DOHH2 (cell line): ENCODE data around the gene S100Z.

ENCODE experiments used
- H3F3A ChIP-seq: fragments of 200-600 bp; sonication (generic), shearing (Covaris generic); 2 replicates; pipeline ENCODE4 v1.6.0; 2016; ENCODE audit warnings: antibody characterized with exemption, mild to moderate bottlenecking; ENCODE audit not compliant: control insufficient read depth, insufficient read depth
- H3K27ac ChIP-seq: fragments of 200-600 bp; sonication (generic); 2 replicates; pipeline ENCODE4 v1.5.1; 2014; ENCODE audit warnings: low read depth, mild to moderate bottlenecking, low read length, moderate library complexity
- H3K27me3 ChIP-seq: fragments of 200-600 bp; sonication (generic); 2 replicates; pipeline ENCODE4 v1.6.1; 2014; ENCODE audit warnings: mild to moderate bottlenecking, low read length, mixed read lengths; ENCODE audit not compliant: control insufficient read depth
- H3K36me3 ChIP-seq: fragments of 200-600 bp; sonication (generic); 2 replicates; pipeline ENCODE4 v1.6.1; 2014; ENCODE audit warnings: mild to moderate bottlenecking, low read length, moderate library complexity, mixed read lengths; ENCODE audit not compliant: control insufficient read depth
- H3K4me1 ChIP-seq: fragments of 200-600 bp; sonication (generic); 2 replicates; pipeline ENCODE4 v1.6.1; 2014; ENCODE audit warnings: mild to moderate bottlenecking, low read length, mixed read lengths; ENCODE audit not compliant: control insufficient read depth
- H3K4me2 ChIP-seq: fragments of 200-600 bp; sonication (generic); 2 replicates; pipeline ENCODE4 v1.6.0; 2014; ENCODE audit warnings: mild to moderate bottlenecking, low read length, moderate library complexity
- H3K4me3 ChIP-seq: fragments of 200-600 bp; sonication (generic); 2 replicates; pipeline ENCODE4 v1.5.1; 2014; ENCODE audit warnings: mild to moderate bottlenecking, low read length, mixed read lengths
- H3K79me2 ChIP-seq: fragments of 200-600 bp; sonication (generic); 2 replicates; pipeline ENCODE4 v1.6.1; 2014; ENCODE audit warnings: mild to moderate bottlenecking, low read length, mixed read lengths; ENCODE audit not compliant: control insufficient read depth
- H3K9me2 ChIP-seq: fragments of 200-600 bp; sonication (generic); replicated peaks from 2 replicates; pipeline ENCODE4 v1.6.1; 2014; ENCODE audit warnings: mild to moderate bottlenecking, low read length, mixed read lengths; ENCODE audit not compliant: control insufficient read depth
- H3K9me3 ChIP-seq: fragments of 200-600 bp; sonication (generic); 2 replicates; pipeline ENCODE4 v1.6.1; 2014; ENCODE audit warnings: antibody characterized with exemption, low read length, mixed read lengths; ENCODE audit not compliant: control insufficient read depth, insufficient read depth
- H4K20me1 ChIP-seq: fragments of 200-600 bp; sonication (generic); 2 replicates; pipeline ENCODE4 v1.6.0; 2014; ENCODE audit warnings: low read depth, mild to moderate bottlenecking, antibody characterized with exemption, low read length, moderate library complexity; ENCODE audit not compliant: control insufficient read depth, insufficient read depth
- CTCF ChIP-seq: fragments of 200-600 bp; sonication (generic); IDR thresholded peaks from one replicate; pipeline ENCODE4 v1.5.1; 2014; ENCODE audit warnings: antibody characterized with exemption, mild to moderate bottlenecking, low read depth, low read length; ENCODE audit not compliant: poor library complexity, severe bottlenecking
- EZH2phosphoT487 ChIP-seq: fragments of 200-600 bp; sonication (generic); IDR thresholded peaks from 2 replicates; pipeline ENCODE4 v1.6.1; 2017; ENCODE audit warnings: borderline replicate concordance, mild to moderate bottlenecking, antibody characterized with exemption, low read length, moderate library complexity, mixed read lengths

S100Z gene

GRCh38 chr5:76849419-76850291, at the start of gene S100Z:
TSS of gene S100Z (plus strand) at chr5:76850014. CDS start at chr5:76875360, 25,346 bp downstream.
- Histone ChIP-seq H3K9me2 (no peaks in the 10 kb centered on the region), H3K4me2 (no peak within 1 kb of the TSS), H3F3A (no peaks in the 10 kb centered on the region), H3K9me3 (peaks cover 2% of the 10 kb centered on the region; the same call in 1 of the 2 replicates), H3K27me3 (no peaks in the 10 kb centered on the region), H3K36me3 (no peaks in the 10 kb centered on the region), H3K79me2 (no peaks in the 10 kb centered on the region), H4K20me1 (no peaks in the 10 kb centered on the region), H3K4me3 (no peak within 1 kb of the TSS), H3K27ac (no peak within 1 kb of the TSS), H3K4me1 (peaks cover 46% of the 10 kb centered on the region)
- no peak for TF ChIP-seq EZH2phosphoT487
- TF ChIP-seq CTCF, result no peak

GRCh38 chr5:76800579-76800978, 49.2 kb upstream of the S100Z start:
- H4K20me1 ChIP-seq, result no peaks in the 10 kb centered on the region
- H3K9me3 ChIP-seq, result no peaks in the 10 kb centered on the region
- H3K36me3 ChIP-seq, result no peaks in the 10 kb centered on the region
- TF ChIP-seq CTCF (no peak), EZH2phosphoT487 (no peak)
- no peak overlapping the region for H3K4me3 ChIP-seq
- H3K4me2 ChIP-seq, result no peak overlapping the region
- H3K79me2 ChIP-seq, result no peaks in the 10 kb centered on the region
- no peak overlapping the region for H3K27ac ChIP-seq
- no peaks in the 10 kb centered on the region for H3K27me3 ChIP-seq
- H3K4me1 ChIP-seq, result no peaks in the 10 kb centered on the region
- no peaks in the 10 kb centered on the region for H3K9me2 ChIP-seq
- no peaks in the 10 kb centered on the region for H3F3A ChIP-seq

GRCh38 chr5:76801159-76801802, 48.5 kb upstream of the S100Z start:
- no peak overlapping the region for H3K4me2 ChIP-seq
- no peak overlapping the region for H3K4me3 ChIP-seq
- no peaks in the 10 kb centered on the region for H3K9me3 ChIP-seq
- H3K27ac ChIP-seq, result no peak overlapping the region
- no peaks in the 10 kb centered on the region for H3K36me3 ChIP-seq
- H4K20me1 ChIP-seq, result no peaks in the 10 kb centered on the region
- no peaks in the 10 kb centered on the region for H3K79me2 ChIP-seq
- H3K27me3 ChIP-seq, result no peaks in the 10 kb centered on the region
- TF ChIP-seq CTCF (no peak), EZH2phosphoT487 (no peak)
- H3K4me1 ChIP-seq, result no peaks in the 10 kb centered on the region
- no peaks in the 10 kb centered on the region for H3F3A ChIP-seq
- no peaks in the 10 kb centered on the region for H3K9me2 ChIP-seq
